ENCODE measurements around the gene HSD11B2.

Gene HSD11B2

DNA sequence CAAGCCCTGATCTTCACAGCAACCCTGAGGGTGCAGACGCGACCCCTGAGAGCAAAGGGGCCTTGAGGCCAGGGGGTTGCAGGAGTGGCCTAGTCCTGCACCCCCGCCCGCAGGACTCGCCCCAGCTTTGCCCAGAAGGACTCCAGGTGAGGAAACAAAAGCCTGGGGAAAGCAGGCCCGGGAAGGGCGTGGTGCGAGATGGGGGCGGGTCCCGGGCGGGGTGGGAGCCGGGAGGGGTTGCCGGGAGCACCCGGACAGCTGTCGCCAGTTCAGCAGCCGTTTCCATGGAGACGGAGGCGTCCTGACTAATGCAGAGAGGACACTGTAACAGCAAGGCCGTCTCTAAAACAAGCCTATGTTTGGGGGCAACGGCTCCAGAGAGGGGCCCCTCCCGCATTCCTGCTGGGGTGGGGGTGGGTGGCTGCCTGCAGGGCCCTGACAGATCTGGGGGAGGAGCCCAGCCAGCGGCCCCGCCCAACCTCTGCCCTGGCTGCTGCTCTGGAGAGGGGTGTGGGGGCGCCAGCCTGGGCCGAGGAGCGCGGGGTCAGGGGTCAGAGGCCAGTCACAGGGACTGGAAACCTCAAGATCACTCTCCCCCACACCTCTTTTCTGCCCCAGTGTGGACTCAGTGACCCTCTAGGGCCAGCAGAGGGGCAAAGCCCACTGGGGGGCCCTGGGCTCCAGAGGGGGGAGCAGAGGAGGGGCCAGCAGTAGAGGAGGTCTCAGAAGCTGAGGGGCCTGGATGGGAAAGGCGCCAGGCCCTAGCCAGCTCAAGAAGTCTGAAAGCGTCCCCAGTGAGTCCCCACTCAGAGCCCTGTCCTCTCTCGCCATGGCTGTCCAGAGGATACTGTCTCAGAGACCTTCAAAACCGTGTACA is 34.5 kb upstream of the HSD11B2 start (continued):
- TF ChIP-seq GLIS2 (tag by site-specific recombination; IDR thresholded peaks at IDR 0.05) = 0 out of 2 replicates have a peak, but pooled peaks have one; percentile 27
- no peak for TF ChIP-seq ZNF629 (tag by site-specific recombination; IDR thresholded peaks at IDR 0.05)
- TF ChIP-seq ZNF157 (tag by site-specific recombination; IDR thresholded peaks at IDR 0.05) = no peak
- no peak for TF ChIP-seq ZNF138 (tag by site-specific recombination; IDR thresholded peaks at IDR 0.05; ENCODE audit: borderline replicate concordance)
- TF ChIP-seq ZNF658 (tag by site-specific recombination; IDR thresholded peaks at IDR 0.05) = no peak
- TF ChIP-seq ZNF76 (tag by site-specific recombination; IDR thresholded peaks at IDR 0.05; ENCODE audit: borderline replicate concordance, low read depth) = no peak
- TF ChIP-seq SCRT2 (tag by site-specific recombination; IDR thresholded peaks at IDR 0.05) = no peak
- no peak for TF ChIP-seq ZNF175 (tag by site-specific recombination; IDR thresholded peaks at IDR 0.05)
- TF ChIP-seq, protein P1, sequence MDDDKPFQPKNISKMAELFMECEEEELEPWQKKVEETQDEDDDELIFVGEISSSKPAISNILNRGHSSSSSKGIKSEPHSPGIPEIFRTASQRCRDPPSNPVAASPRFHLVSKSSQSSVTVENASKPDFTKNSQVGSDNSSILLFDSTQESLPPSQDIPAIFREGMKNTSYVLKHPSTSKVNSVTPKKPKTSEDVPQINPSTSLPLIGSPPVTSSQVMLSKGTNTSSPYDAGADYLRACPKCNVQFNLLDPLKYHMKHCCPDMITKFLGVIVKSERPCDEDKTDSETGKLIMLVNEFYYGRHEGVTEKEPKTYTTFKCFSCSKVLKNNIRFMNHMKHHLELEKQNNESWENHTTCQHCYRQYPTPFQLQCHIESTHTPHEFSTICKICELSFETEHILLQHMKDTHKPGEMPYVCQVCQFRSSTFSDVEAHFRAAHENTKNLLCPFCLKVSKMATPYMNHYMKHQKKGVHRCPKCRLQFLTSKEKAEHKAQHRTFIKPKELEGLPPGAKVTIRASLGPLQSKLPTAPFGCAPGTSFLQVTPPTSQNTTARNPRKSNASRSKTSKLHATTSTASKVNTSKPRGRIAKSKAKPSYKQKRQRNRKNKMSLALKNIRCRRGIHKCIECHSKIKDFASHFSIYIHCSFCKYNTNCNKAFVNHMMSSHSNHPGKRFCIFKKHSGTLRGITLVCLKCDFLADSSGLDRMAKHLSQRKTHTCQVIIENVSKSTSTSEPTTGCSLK (tag by site-specific recombination; IDR thresholded peaks at IDR 0.05) = no peak
- TF ChIP-seq, protein P2, sequence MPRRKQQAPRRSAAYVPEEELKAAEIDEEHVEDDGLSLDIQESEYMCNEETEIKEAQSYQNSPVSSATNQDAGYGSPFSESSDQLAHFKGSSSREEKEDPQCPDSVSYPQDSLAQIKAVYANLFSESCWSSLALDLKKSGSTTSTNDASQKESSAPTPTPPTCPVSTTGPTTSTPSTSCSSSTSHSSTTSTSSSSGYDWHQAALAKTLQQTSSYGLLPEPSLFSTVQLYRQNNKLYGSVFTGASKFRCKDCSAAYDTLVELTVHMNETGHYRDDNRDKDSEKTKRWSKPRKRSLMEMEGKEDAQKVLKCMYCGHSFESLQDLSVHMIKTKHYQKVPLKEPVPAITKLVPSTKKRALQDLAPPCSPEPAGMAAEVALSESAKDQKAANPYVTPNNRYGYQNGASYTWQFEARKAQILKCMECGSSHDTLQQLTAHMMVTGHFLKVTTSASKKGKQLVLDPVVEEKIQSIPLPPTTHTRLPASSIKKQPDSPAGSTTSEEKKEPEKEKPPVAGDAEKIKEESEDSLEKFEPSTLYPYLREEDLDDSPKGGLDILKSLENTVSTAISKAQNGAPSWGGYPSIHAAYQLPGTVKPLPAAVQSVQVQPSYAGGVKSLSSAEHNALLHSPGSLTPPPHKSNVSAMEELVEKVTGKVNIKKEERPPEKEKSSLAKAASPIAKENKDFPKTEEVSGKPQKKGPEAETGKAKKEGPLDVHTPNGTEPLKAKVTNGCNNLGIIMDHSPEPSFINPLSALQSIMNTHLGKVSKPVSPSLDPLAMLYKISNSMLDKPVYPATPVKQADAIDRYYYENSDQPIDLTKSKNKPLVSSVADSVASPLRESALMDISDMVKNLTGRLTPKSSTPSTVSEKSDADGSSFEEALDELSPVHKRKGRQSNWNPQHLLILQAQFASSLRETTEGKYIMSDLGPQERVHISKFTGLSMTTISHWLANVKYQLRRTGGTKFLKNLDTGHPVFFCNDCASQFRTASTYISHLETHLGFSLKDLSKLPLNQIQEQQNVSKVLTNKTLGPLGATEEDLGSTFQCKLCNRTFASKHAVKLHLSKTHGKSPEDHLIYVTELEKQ (tag by site-specific recombination; IDR thresholded peaks at IDR 0.05; ENCODE audit: borderline replicate concordance) = no peak
- TF ChIP-seq ZNF37A (tag by site-specific recombination; IDR thresholded peaks at IDR 0.05) = no peak
- TF ChIP-seq ZNF664 (tag by site-specific recombination; IDR thresholded peaks at IDR 0.05) = no peak
- no peak for TF ChIP-seq ZNF292 (tag by site-specific recombination; IDR thresholded peaks at IDR 0.05; ENCODE audit: borderline replicate concordance, low read depth)
- TF ChIP-seq ZNF555 (tag by site-specific recombination; conservative IDR thresholded peaks at IDR 0.05) = no peak
- TF ChIP-seq, protein P3, sequence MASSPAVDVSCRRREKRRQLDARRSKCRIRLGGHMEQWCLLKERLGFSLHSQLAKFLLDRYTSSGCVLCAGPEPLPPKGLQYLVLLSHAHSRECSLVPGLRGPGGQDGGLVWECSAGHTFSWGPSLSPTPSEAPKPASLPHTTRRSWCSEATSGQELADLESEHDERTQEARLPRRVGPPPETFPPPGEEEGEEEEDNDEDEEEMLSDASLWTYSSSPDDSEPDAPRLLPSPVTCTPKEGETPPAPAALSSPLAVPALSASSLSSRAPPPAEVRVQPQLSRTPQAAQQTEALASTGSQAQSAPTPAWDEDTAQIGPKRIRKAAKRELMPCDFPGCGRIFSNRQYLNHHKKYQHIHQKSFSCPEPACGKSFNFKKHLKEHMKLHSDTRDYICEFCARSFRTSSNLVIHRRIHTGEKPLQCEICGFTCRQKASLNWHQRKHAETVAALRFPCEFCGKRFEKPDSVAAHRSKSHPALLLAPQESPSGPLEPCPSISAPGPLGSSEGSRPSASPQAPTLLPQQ (tag by site-specific recombination; IDR thresholded peaks at IDR 0.05) = no peak
- TF ChIP-seq, protein P4, sequence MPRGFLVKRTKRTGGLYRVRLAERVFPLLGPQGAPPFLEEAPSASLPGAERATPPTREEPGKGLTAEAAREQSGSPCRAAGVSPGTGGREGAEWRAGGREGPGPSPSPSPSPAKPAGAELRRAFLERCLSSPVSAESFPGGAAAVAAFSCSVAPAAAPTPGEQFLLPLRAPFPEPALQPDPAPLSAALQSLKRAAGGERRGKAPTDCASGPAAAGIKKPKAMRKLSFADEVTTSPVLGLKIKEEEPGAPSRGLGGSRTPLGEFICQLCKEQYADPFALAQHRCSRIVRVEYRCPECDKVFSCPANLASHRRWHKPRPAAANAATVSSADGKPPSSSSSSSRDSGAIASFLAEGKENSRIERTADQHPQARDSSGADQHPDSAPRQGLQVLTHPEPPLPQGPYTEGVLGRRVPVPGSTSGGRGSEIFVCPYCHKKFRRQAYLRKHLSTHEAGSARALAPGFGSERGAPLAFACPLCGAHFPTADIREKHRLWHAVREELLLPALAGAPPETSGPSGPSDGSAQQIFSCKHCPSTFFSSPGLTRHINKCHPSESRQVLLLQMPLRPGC (tag by site-specific recombination; IDR thresholded peaks at IDR 0.05) = no peak
- TF ChIP-seq, protein P5, sequence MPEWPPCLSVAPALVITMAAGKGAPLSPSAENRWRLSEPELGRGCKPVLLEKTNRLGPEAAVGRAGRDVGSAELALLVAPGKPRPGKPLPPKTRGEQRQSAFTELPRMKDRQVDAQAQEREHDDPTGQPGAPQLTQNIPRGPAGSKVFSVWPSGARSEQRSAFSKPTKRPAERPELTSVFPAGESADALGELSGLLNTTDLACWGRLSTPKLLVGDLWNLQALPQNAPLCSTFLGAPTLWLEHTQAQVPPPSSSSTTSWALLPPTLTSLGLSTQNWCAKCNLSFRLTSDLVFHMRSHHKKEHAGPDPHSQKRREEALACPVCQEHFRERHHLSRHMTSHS (tag by site-specific recombination; IDR thresholded peaks at IDR 0.05) = no peak
- TF ChIP-seq, protein P6, sequence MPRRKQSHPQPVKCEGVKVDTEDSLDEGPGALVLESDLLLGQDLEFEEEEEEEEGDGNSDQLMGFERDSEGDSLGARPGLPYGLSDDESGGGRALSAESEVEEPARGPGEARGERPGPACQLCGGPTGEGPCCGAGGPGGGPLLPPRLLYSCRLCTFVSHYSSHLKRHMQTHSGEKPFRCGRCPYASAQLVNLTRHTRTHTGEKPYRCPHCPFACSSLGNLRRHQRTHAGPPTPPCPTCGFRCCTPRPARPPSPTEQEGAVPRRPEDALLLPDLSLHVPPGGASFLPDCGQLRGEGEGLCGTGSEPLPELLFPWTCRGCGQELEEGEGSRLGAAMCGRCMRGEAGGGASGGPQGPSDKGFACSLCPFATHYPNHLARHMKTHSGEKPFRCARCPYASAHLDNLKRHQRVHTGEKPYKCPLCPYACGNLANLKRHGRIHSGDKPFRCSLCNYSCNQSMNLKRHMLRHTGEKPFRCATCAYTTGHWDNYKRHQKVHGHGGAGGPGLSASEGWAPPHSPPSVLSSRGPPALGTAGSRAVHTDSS (tag by site-specific recombination; IDR thresholded peaks at IDR 0.05) = no peak
- TF ChIP-seq, protein P7, sequence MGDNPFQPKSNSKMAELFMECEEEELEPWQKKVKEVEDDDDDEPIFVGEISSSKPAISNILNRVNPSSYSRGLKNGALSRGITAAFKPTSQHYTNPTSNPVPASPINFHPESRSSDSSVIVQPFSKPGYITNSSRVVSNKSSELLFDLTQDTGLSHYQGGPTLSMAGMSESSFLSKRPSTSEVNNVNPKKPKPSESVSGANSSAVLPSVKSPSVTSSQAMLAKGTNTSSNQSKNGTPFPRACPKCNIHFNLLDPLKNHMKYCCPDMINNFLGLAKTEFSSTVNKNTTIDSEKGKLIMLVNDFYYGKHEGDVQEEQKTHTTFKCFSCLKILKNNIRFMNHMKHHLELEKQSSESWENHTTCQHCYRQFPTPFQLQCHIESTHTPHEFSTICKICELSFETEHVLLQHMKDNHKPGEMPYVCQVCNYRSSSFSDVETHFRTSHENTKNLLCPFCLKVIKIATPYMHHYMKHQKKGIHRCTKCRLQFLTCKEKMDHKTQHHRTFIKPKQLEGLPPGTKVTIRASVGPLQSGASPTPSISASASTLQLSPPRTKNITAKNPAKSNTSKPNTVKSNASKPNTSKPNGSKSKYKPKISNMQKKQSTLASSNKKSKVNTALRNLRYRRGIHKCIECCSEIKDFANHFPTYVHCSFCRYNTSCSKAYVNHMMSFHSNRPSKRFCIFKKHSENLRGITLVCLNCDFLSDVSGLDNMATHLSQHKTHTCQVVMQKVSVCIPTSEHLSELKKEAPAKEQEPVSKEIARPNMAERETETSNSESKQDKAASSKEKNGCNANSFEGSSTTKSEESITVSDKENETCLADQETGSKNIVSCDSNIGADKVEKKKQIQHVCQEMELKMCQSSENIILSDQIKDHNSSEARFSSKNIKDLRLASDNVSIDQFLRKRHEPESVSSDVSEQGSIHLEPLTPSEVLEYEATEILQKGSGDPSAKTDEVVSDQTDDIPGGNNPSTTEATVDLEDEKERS (tag by site-specific recombination; IDR thresholded peaks at IDR 0.05) = no peak
- TF ChIP-seq FEZF1 (tag by site-specific recombination; IDR thresholded peaks at IDR 0.05) = no peak
- no peak for TF ChIP-seq ZNF146 (tag by site-specific recombination; IDR thresholded peaks at IDR 0.05)
- TF ChIP-seq, protein P8, sequence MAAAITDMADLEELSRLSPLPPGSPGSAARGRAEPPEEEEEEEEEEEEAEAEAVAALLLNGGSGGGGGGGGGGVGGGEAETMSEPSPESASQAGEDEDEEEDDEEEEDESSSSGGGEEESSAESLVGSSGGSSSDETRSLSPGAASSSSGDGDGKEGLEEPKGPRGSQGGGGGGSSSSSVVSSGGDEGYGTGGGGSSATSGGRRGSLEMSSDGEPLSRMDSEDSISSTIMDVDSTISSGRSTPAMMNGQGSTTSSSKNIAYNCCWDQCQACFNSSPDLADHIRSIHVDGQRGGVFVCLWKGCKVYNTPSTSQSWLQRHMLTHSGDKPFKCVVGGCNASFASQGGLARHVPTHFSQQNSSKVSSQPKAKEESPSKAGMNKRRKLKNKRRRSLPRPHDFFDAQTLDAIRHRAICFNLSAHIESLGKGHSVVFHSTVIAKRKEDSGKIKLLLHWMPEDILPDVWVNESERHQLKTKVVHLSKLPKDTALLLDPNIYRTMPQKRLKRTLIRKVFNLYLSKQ (tag by site-specific recombination; IDR thresholded peaks at IDR 0.05; ENCODE audit: borderline replicate concordance) = no peak

Measured in HEK293 (cell line).